LHCN-M2 (cell line): ENCODE data around the gene ARMC12. TPM values are rescaled to one million over a fixed set of nuclear protein-coding genes. Genes with fewer than 3 reads are reported as not detected.
A peak's percentile ranks its signal among the peaks of the same experiment; 100 is the strongest.
"Not testable (repeated sequence)": the region's sequence is repeated elsewhere in the genome, so short reads cannot be mapped to it uniquely, and the experiment has no call there.

ENCODE experiments used
- DNase-seq: peaks from one replicate; pipeline ENCODE4 v3.0.0-alpha.2; 2012; ENCODE audit warnings: low read depth
- polyA plus RNA-seq: library from polyadenylated mRNA; unstranded; fragments of >200 nt; gene quantifications from one replicate; pipeline ENCODE4 v1.2.1, GENCODE V29; 2012; ENCODE audit warnings: missing spikeins
- total RNA-seq: library from RNA; depleted of rRNA; stranded (reverse); fragments of >200 nt; gene quantifications from 2 replicates; pipeline ENCODE4 v1.2.3, GENCODE V29; 2014; rRNA removed

ARMC12 gene, protein sequence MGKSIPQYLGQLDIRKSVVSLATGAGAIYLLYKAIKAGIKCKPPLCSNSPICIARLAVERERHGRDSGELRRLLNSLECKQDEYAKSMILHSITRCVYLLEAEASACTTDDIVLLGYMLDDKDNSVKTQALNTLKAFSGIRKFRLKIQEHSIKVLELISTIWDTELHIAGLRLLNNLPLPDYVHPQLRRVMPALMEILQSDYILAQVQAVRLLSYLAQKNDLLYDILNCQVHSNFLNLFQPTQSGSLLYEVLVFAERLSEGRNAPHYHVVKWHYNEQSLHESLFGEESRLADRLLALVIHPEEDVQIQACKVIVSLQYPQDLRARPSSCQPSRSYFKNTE
- 0.29 TPM in 1 of 2 replicates, not detected in the other for total RNA-seq
- polyA plus RNA-seq, result 0.44 TPM

DNA sequence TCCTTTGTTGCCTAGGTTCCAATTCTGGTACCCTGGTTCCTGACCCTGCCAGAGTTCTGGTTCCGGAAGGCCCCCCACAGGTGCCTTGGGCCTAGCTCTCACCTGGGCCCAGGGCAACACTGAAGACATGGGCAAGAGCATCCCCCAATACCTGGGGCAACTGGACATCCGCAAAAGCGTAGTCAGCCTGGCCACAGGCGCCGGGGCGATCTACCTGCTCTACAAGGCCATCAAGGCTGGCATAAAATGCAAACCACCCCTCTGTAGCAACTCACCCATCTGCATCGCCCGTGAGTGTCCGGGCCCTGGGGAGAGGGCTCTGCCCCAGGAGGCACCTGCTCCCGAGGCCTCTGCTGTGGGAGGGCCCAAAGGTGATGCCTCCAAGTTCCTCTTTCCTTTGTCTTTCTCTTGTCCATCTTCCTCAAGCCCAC lies at the start of gene ARMC12:
TSS of gene ARMC12 (plus strand) at position 51 of the 431 bp plus-strand sequence. CDS start at position 128, 77 bp downstream.
- DNase-seq, result no peak

DNA sequence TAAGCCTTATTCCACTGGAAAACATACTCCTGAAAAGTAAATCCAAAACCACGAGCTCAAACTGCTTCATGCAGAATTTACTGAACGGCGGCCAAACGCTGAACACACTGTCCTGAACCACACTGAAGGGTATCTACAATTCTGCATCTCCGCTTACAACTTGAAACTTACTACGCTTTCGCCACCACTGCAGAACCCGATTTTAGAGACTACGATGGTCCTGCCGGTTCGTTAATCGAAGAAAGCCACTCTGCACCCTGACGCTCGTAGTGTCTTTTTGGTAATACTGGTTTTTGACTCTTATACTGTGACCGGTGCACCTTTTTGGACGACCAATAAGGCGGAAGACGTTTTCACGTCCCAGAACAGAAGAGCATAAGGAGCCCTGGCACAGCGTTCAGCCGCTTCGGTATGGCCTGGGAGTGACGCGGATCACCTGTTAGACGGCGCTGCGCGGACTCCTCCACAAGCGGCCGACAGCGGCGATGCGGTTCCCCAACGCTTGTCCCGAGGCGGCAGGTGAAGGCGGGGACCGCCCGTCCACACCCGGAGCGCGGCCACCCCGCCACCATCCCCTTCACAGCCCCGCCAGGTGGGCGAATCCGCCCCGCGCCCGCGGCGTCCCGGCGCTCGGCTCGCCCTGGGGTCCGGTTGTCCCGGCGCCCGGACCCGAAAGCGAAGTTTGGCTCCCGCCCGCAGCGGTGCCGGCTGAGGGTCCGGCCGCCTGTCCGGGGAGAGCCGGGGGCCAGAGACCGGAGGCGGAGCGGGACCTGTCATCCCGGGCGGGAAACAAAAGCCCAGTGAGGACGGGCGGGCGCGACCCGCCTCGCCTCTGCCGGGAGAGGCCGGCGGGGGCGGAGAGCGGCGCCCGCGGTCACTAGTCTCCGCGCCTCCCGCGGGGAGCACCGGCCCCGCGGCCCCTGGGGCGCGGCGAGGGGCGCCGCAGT lies 48.9 kb upstream of the ARMC12 start:
- DNase-seq, result peak; percentile 44

DNA sequence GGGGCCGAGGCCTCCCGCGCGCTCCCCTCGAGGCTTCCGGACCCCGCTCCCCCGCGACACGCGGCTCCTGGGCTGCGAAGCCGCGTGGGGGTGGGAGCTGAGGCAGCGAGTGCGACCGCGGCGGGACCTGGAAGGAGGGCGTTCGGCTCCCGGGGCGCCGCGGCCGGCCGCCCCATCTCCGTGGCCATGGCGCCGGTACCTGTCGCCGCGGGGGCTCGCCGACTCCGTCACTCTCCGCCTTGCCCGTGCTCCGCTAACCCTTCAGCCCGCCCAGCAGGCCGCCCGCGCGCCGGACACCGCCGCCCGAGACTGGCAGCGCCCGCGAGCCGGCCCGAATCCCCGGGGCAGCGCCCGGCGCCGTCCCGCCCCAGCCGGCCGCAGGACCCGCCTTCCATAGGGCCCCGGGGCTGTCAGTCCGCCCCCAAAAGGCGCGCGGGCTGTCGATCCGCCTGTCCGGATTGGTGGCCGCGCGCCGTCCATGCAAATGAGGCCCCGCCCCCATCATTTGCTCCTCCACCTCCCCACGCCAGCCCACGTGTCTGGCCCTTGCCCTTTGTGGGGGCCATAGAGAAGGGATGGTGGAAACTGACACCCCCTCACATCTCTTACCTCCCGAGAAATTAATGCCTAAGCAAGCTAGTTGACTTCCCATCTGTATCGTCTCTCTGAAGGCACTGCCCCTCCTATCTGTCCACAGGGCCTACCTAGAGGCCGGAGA lies 48.1 kb upstream of the ARMC12 start, which contains the start of gene FKBP5:
TSS of gene FKBP5 (minus strand) at position 311 of the 718 bp plus-strand sequence. CDS start 46,091 bp downstream, outside the sequence.
- DNase-seq, result peak; percentile 90

- DNase-seq, result not testable (repeated sequence)
Observed at GRCh38 chr6:35690006-35690405, 46.8 kb upstream of the ARMC12 start.

GRCh38 chr6:35690484-35690883 lies 46.3 kb upstream of the ARMC12 start:
- DNase-seq, result no peak

- DNase-seq, result peak; percentile 73
Observed at GRCh38 chr6:35691027-35691824, 45.6 kb upstream of the ARMC12 start.

GRCh38 chr6:35694462-35694861 lies 42.4 kb upstream of the ARMC12 start:
- peak; percentile 66 for DNase-seq

DNA sequence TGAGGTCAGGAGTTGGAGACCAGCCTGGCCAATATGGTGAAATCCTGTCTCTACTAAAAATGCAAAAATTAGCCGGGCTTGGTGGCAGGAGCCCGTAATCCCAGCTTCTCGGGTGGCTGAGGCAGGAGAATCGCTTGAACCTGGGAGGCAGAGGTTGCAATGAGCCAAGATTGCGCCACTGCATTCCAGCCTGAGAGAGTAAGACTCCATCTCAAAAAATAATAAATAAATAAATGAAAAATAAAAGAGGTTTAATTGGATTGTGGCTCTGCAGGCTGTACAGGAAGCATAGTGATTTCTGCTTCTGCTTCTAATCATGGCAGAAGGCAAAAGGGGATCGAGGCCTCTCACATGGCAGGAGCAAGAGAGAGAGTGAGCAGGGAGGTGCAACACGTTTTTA lies 38.4 kb upstream of the ARMC12 start:
- DNase-seq, result not testable (repeated sequence)

- DNase-seq, result peak; percentile 19
Observed at GRCh38 chr6:35698858-35699257, 38.0 kb upstream of the ARMC12 start.

DNA sequence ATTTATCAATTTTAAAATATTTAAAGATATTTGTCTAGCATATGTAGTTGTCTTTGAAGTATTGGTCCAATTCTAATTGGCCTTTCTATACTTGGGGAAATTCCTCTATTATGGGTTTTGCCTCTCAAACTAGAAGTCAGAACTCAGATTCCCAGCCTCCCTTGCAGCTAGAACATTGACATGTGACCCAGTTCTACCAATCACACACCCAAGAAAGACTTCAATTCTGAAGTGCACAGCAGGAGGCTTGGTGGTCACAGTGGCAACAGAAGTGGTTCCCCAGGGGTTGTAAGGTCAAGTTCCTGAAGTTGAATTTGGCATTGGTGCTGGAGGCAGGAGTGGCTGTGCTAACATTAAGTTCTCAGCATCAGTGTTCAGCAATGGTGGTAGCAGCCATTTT lies 33.3 kb upstream of the ARMC12 start:
- peak; percentile 35 for DNase-seq

DNA sequence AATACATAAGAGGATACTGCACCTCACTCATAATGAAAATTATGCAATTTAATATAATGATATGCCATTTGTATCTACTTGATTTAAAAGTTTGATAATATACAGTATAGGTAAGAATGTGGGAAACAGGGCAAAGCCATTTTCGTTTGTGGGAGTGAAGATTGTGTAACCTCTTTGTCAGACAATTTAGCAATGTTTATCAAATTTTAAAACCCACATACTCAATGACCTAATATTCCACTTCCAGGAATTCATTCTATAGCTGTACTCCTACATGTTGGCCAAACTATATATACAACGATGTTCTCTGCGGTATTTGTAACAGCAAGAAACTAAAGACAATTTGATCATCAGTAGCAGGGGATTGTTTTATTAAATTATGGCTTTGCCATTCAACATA lies 30.4 kb upstream of the ARMC12 start:
- DNase-seq, result no peak

GRCh38 chr6:35707714-35708407 lies 29.0 kb upstream of the ARMC12 start:
- DNase-seq, result no peak

- no peak for DNase-seq
Observed at GRCh38 chr6:35708585-35708984, 28.2 kb upstream of the ARMC12 start.

DNA sequence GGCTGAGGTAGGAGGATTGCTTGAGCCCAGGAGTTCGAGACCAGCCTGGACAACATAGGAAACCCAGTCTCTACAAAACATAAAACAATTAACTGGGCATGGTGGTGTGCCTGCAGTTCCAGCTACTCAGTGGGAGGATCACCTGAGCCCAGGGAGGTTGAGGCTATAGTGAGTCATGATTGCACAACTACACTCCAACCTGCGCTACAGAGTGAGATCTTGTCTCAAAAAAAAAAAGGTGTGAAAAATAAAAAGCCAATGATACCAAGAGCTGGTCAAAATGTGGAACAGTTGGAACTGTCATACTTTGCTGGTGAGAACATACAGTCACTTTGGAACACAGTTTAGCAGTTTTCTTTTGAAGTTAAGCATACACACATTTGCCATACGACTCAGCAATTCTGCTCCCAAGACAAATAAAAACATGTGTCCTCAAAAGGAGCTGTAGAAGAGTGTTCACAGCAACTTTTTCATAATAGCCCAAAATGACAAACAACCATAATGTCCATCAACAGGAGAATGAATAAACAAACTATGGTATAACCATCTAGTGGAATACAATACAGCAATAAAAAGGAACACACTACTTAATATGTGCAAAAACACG lies 26.5 kb upstream of the ARMC12 start:
- no peak for DNase-seq

DNA sequence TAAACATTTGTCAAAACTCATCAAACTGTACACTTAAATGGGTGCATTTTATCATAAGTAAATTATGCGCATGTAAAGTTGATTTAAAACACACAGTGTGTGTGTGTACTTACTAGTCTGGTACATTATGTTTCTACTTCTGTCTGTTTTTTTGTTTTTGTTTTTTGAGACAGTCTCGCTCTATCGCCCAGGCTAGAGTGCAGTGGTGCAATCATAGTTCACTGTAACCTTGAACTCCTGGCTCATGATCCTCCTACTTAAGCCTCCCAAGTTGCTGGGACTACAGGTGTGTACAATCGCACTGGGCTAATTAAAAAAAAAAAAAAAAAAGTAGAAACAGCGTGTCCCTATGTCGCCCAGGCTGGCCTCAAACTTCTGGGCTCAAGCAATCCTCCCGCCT lies 25.1 kb upstream of the ARMC12 start:
- no peak for DNase-seq

- DNase-seq, result no peak
Observed at GRCh38 chr6:35713006-35713767, 23.6 kb upstream of the ARMC12 start.

GRCh38 chr6:35716798-35717197 lies 20.0 kb upstream of the ARMC12 start:
- DNase-seq, result no peak

GRCh38 chr6:35717449-35718374 lies 19.1 kb upstream of the ARMC12 start:
- DNase-seq, result no peak
